ENCODE data around the gene NCAM1.

Gene NCAM1

DNA sequence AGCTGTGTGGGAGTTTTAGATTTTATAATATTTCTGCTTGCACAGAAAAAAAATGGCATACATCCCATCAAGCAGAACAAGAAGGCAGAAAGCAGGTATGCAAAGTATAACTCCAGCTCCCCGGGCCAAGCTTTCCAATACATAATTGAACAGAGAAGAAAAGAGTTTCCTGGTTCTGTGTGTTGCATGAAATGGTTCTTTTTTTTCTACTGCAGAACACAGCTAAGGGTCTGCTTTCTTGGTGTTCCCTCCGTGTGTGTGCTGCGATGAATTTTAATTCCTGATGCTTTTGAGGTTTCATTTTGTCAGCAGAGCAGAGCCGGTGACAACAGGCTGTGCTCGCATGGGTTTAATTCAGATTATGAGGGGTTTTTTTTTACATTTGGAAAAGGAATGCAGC is 282.5 kb downstream of the NCAM1 start:
- FAIRE-seq (no peak), DNase-seq (ENCODE audit: insufficient read length, low spot score) (no peak)

GRCh38 chr11:113245216-113245615 is 284.0 kb downstream of the NCAM1 start:
- DNase-seq (ENCODE audit: insufficient read length, low spot score) (no peak), FAIRE-seq (no peak)

- no peak for DNase-seq (ENCODE audit: insufficient read length, low spot score)
- FAIRE-seq: no peak
Measured at GRCh38 chr11:113247221-113247620, 286.0 kb downstream of the NCAM1 start.

DNA sequence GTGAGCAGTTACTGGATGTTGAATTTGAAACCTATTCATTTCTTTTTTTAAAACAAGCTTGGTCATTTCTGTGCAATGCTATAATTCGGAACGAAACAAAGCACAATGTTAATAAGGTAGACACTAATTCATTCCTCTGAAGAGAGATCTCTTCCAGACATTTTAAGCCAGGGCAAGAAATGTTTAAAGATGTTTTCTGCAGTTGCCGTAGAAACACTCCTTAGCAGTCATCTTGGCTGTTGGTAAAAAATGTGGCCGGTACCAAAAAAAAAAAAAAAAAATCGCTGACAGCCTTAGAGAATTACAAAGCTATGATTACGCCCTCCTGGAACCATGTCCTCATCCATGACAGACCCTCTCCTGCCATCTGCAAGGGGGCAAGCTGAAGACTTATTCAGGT is 286.7 kb downstream of the NCAM1 start:
- no peak for DNase-seq (ENCODE audit: insufficient read length, low spot score)
- FAIRE-seq: no peak

DNA sequence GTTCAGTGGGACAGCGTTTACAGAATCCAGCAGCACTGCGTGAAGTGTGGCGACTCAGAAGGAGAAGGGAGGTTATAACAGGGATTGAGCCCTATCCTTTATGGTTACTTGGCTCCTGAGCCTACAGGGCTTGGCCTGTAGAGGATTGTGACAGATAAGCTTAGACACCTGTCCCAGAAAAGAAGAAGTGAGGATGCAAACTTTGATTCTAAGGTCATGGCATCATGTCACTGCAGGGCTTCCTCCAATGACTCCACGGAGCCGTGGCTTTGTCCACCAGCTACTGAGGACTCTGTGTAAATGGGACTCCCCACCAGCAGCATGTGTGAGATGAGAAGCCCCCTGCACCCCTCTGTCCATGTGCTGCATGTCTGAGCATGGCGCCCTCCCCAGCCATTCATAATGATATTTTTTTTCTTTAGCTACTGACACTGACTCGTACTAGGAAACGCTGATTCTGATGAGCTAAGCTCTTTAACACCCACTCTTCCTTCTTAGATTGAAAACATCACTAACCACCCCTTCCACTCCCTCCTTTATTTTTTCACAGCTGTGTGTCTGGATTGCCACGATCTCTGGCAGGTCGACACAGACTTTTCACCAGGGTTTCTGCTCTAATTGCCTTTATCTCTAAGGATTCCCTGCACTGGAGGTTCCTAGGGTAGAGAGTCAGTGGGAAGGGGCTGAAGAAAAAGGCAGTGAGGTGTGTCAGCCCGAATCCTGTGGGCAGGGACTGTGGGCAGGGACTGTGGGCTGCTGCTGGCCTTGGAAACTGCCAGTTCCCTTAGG is 287.7 kb downstream of the NCAM1 start:
- FAIRE-seq: no peak
- DNase-seq (ENCODE audit: insufficient read length, low spot score): no peak

- FAIRE-seq (no peak), DNase-seq (ENCODE audit: insufficient read length, low spot score) (no peak)
Measured at GRCh38 chr11:113249491-113249763, 288.2 kb downstream of the NCAM1 start.

DNA sequence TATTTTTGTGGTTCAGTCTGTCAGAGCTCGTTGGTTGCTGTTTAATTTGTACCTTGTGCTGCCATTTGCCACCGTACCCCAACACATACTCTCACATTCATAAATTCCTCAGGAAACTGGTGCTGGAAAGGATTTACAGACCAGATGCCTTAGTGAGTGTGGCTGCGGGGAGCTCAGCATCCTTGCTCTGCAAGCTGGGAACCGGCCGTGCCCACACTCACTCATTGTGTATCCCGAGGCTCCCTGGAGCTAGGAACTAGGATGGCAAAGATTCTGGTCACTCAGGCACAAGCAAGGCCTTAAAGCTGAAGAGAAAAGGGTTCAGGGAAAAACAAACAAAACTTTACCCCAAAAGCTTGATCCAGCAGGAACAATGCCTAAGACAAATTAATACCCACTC is 288.6 kb downstream of the NCAM1 start:
- no peak for DNase-seq (ENCODE audit: insufficient read length, low spot score)
- FAIRE-seq: no peak

GRCh38 chr11:113251281-113251680 is 290.1 kb downstream of the NCAM1 start:
- FAIRE-seq (no peak), DNase-seq (ENCODE audit: insufficient read length, low spot score) (no peak)

GRCh38 chr11:113253406-113253805 is 292.2 kb downstream of the NCAM1 start:
- no peak for DNase-seq (ENCODE audit: insufficient read length, low spot score)
- no peak for FAIRE-seq

GRCh38 chr11:113255096-113255495 is 293.9 kb downstream of the NCAM1 start:
- no peak for FAIRE-seq
- DNase-seq (ENCODE audit: insufficient read length, low spot score): no peak

- FAIRE-seq: no peak
Measured at GRCh38 chr11:113255741-113256140, 294.5 kb downstream of the NCAM1 start.

GRCh38 chr11:113256431-113257202 is 295.4 kb downstream of the NCAM1 start:
- FAIRE-seq: no peak
- DNase-seq (ENCODE audit: insufficient read length, low spot score): no peak

More at GRCh38 chr11:113255741-113256140, 294.5 kb downstream of the NCAM1 start:
- no peak for DNase-seq (ENCODE audit: insufficient read length, low spot score)

- FAIRE-seq (no peak), DNase-seq (ENCODE audit: insufficient read length, low spot score) (no peak)
Measured at GRCh38 chr11:113260096-113260425, 298.8 kb downstream of the NCAM1 start.

- no peak for DNase-seq (ENCODE audit: insufficient read length, low spot score)
- FAIRE-seq: no peak
Measured at GRCh38 chr11:113260541-113260940, 299.3 kb downstream of the NCAM1 start.

DNA sequence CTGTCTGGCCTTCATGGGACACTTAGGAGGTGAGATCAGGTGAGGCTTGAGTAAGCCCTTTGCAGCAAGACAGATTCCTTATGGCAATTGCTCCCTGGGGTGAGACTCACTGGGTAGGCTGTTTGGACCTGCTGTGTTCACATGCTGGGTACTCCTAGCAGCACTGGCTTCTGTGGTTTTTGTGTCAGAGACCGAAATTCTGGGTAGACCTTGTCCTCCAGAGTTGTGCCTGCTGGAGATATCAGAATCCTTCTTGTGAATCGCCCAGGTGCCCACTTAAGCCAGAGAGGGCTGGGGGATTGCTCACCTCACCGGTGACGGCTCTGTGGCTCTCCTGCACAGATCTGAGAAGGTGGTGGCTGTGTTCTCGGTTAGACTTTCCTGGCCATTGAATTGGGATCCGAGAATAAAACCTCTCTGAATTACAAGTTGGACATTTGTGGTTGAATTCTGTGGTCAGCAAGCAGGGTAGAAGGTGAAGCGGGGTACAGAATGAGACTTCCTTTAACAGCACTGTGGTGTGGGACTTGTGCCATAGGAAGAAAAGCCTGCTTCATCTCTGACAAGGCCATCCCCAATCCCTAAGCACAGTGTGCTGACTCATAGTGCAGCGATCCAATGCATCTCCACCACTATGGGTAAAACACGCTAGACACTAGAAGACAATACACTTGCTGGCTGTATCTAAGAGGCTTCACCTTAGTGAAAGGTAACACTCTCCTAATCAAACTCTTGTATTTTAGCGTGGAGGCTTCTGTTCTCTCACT is 300.7 kb downstream of the NCAM1 start:
- no peak for FAIRE-seq

DNA sequence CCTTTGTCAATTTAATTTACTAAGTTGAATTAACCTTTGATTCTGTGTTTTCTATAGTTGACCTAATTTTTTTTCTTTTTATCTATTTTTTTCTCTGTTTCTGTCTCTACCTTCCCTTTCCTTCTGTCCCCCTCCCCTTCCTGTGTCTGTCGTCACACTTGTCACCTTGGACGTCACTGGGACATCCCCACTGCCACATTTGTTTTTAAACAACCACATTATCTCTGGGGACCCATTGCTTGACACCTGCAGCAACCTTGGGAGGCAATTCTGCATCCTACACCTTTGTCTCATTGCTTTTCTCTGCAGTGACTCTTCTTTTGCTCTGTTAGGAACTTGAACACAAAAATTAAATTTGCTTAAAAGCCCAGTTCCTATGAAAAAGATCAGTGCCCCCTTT is 301.4 kb downstream of the NCAM1 start:
- DNase-seq (ENCODE audit: insufficient read length, low spot score) (no peak), FAIRE-seq (no peak)

More for the DNA sequence above, 300.7 kb downstream of the NCAM1 start:
- no peak for DNase-seq (ENCODE audit: insufficient read length, low spot score)

- DNase-seq (ENCODE audit: insufficient read length, low spot score): no peak
- FAIRE-seq: no peak
Measured at GRCh38 chr11:113263458-113264259, 302.4 kb downstream of the NCAM1 start.

DNA sequence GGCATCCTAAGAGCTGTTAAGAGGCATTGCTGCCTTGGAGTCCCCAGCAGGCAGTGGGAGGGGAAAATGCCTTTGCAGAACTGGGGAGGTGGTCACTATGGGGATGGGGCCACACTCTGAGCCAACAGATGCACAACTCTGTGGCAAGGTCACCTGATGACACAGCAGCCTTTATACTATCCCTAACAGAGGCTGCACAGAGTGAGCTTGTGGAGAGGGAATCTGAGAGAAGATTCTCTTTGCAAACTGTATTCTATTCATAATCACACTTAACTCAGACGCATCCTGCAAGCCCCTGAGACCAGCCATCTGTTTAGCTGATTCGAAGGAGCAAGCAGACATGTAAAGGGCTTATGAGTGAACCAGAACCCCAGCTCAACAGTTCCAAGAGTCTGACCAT is 304.1 kb downstream of the NCAM1 start:
- DNase-seq (ENCODE audit: insufficient read length, low spot score): no peak
- FAIRE-seq: no peak

- DNase-seq (ENCODE audit: insufficient read length, low spot score): no peak
- FAIRE-seq: no peak
Measured at GRCh38 chr11:113267493-113267892, 306.3 kb downstream of the NCAM1 start.

DNA sequence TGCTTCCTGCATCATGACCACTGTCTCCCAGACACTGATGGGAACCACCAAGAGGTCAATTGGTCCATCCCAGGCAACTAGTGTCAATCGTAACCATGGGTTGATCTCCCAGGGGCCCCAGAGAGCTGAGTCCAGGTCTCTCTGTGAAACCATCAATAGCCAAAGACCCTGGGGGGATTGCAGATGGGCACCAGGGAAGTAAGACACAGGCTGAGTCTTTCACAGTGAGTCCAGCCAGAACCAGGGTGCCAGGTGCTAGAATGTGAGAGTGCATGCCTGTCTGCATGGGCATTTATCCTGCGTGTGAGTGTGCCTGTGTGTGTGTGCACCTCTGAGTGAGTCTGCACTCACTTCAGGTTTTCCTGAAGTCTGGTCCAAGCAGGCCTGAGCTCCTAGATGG is 307.9 kb downstream of the NCAM1 start:
- FAIRE-seq: no peak
- DNase-seq (ENCODE audit: insufficient read length, low spot score): no peak

GRCh38 chr11:113269636-113270035 is 308.4 kb downstream of the NCAM1 start:
- no peak for FAIRE-seq
- no peak for DNase-seq (ENCODE audit: insufficient read length, low spot score)
